ENCODE results near the gene MYCL.

DNA sequence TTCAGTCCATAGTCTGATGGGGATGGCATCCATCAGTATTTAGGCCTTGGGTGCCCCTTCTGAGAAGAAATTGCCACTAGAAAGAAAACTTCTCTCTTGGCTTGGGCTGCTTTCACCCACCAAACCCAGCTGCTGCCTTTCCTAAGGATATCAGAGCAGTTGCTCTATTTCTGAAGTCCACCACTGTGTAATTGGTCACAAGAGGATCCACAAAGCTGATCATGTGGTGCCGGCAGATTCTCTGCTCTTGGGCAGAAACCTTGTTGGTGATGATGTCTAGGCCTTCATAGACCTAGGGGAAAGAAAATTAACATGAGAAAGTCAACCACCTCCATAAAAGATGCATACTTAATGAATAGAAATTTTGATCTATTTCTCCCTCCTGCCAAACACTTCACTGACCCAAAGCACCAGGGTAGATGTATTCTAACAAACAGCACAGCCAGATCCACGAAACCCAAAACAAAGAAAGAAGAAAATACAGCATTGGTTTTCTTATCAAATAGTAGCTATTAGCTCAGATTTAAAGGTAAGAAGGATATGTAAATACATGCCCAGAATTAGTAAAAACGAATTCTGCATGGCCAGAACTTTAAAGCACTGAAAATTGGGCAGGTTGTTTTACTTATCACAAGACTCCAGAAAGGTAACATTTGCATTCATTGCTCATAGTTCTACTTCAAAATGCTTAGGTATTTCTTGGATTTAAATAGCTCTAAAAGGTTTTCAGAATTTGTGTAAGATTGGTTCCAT, 44.4 kb downstream of the MYCL start:
- TF ChIP-seq CTCF (IDR thresholded peaks at IDR 0.05), result no peak
- no peak for TF ChIP-seq POLR2A (IDR thresholded peaks at IDR 0.05)
- TF ChIP-seq EP300 (IDR thresholded peaks at IDR 0.05), result no peak
- TF ChIP-seq POLR2AphosphoS5 (IDR thresholded peaks at IDR 0.05), result no peak

All from upper lobe of left lung (tissue), 4 donors.